Tibial nerve (tissue), 3 donors: Measurements from ENCODE around the gene NFE2L1.

Experiments
- POLR2A ChIP-seq, 2 donors: fragments of 450-650 bp; IDR thresholded peaks; one replicate each; pipeline ENCODE4 v1.6.1; 2017; ENCODE audit warnings: antibody characterized with exemption in 2 of 2, mild to moderate bottlenecking in 2 of 2, moderate library complexity in 2 of 2
- TF ChIP-seq, protein P1 (sequence below), 5 experiments: fragments of 200-600 bp in 3 of 5; fragments of 450-650 bp in 2 of 5; sonication (generic) in 3 of 5; IDR thresholded peaks; one replicate each; pipeline ENCODE4 v1.5.1; 2016 to 2019; ENCODE audit warnings: antibody characterized with exemption in 5 of 5, mild to moderate bottlenecking in 3 of 5, moderate library complexity in 2 of 5

DNA sequence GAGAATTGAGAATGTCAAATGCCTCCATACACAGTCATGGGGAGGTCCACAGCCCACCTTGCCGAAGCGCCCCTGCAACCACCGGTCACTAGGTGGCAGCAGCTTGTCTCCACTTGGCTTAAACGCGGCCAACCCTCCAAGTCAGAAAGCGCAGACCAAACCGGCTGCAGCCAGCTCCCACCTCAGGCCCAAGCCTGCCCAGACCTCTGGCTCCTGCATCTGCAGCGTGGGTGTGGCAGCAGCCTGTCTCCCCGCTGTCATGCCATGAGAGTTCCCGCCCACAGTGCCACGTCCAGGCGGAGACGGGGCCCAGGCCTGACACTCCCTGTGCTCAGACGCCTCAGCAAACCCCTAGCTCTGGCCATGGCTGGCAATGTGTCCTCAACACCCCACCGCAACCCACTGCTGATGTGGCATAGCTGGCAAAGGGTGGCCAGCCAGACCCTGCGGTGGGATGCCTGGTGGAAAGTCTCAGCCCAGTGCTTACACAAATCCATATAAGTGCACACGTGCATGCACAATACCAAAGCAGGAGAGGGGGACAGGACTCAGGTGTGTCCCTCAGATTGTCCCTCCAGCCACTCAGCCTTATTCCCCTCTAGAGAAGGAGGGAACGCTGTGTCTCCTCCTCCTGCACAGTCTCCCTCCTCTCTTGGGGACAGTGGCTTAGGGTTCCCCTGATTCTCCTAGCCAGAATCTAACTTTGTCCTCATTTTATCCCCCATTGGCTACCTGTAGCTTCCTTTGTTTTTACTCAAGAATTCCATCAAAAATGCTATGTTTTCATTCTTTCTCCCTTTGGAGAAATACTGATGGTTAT lies 21.4 kb upstream of the NFE2L1 start:
- TF ChIP-seq, protein P1, sequence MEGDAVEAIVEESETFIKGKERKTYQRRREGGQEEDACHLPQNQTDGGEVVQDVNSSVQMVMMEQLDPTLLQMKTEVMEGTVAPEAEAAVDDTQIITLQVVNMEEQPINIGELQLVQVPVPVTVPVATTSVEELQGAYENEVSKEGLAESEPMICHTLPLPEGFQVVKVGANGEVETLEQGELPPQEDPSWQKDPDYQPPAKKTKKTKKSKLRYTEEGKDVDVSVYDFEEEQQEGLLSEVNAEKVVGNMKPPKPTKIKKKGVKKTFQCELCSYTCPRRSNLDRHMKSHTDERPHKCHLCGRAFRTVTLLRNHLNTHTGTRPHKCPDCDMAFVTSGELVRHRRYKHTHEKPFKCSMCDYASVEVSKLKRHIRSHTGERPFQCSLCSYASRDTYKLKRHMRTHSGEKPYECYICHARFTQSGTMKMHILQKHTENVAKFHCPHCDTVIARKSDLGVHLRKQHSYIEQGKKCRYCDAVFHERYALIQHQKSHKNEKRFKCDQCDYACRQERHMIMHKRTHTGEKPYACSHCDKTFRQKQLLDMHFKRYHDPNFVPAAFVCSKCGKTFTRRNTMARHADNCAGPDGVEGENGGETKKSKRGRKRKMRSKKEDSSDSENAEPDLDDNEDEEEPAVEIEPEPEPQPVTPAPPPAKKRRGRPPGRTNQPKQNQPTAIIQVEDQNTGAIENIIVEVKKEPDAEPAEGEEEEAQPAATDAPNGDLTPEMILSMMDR (IDR thresholded peaks at IDR 0.05): peak; percentile 86 to 96 (median 94)
- peak in 1 of 2 donors; percentile 21 for TF ChIP-seq POLR2A (IDR thresholded peaks at IDR 0.05)
